ENCODE data around the gene ROPN1L.

The ROPN1L gene

DNA sequence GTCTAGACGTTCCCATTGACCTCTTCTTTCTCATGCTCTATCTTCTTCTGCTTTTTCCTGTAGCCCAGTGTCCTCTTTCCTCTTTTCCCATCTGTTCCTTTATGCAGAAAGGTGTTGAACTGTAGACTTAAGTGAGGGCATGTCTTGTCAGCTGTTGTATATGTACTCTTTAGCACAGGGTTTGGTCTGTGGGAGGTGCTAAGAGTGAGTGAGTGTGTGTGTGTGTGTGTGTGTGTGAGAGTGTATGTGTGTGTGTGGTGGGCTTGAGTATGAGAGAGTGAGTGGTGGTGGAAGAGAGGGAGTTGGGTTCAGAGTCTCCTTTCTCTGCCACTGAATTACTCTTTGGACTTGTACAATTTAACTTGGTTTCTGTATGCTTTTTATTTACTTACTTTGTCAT lies 10.3 kb upstream of the ROPN1L start:
- DNase-seq, result no peak

- DNase-seq, result no peak
Observed at GRCh38 chr5:10432059-10433008, 9.3 kb upstream of the ROPN1L start.

DNA sequence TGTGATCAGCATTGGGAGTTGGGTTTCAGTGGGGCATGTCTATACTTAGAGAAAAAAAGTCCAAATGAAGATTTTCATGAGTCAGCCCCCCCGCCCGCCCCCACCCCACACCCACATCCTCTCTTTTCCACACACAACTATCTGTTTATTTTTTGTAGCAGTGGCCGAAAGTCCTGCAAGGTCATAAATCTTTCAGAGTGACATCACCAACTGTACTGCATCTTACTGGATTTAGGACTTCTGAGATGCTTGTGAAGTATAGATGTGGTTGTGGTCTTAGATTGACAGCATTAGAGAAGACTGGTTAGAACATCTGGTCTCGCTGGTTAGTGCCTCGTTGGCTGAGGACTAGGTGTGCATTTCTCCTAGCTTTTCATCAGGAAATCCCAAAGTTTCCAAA lies 7.3 kb upstream of the ROPN1L start:
- DNase-seq, result no peak

GRCh38 chr5:10438301-10438700 lies 3.4 kb upstream of the ROPN1L start:
- DNase-seq, result no peak

DNA sequence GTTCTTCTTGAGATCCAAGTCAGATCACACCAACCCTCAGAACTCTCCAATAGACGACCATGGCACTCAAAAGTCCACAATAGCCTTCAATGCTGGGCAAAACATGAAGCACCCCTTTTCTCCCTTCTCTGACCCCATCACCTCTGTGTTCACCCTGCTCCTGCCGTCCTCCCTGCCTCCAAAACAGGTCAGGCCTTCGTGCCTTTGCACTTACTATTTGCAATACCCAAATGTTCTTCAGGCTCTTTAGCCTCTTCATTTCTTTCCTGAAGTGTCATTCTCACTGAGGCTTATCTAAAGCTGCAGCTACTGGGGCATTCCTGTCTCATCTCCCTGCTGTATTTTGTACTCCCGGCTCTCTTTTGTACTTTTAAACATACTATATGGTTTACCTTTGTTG lies 2.0 kb upstream of the ROPN1L start:
- no peak for DNase-seq

DNA sequence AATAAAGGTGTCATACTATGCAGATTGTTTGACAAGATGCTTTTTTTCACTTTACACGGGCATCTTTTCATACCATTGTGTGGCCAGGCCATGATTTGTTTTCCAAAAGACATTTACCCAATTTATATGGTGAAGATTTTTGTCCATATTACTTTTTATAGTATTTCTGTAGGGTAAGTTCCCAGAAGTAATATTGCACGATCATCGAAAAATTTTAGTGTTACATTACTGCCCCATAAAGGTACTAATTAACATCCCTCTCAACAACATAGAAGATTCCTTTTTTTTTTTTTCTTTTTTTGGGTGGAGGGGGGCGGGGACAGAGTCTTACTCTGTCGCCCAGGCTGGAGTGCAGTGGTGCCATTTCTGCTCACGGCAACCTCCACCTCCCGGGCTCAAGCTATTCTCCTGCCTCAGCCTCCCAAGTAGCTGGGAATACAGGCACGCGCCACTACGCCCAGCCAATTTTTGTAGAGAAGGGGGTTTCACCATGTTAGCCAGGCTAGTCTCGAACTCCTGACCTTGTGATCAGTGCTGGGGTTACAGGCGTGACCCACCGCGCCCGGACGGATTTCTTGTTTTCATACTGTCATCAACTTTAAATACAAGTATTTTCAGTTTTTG lies 1.2 kb upstream of the ROPN1L start:
- no peak for DNase-seq

GRCh38 chr5:10441992-10442435 lies 335 bp downstream of the ROPN1L start:
- DNase-seq, result no peak

DNA sequence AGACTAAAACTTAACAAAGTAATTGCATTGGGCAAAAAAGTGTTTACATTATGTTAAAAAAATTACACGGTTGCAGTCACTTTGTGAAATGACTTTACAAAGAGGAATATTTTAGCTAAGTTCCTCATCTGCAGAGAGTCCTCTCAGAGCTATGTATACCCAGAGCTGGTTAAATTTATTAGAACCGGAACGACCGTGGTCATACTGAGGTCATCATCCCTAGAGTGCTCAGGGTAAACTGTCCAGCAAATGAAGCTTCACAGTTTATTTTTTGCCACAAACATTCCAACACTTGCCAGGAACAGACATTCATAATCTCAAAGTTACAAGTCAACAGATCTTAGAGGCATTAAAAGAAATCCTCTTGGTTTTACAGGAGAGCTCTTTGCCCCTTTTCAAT lies 897 bp downstream of the ROPN1L start:
- no peak for DNase-seq

DNA sequence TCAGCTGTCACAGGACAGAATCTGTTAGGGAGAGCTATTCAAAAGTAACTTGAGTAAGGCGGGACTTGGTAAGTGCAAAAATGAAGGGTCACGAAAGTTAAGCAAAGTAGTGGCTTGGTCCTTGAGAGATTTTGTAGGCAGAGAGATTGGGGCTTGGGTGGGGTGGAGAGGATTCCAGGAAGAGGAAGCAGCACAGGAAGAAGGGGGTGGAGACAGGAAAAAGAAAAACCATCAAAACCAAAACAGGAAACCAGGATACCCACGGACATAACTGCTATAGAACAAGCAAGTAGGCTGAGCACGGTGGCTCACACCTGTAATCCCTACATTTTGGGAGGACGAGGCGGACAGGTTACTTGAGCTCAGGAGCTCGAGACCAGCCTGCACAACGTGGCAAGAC lies 3.7 kb downstream of the ROPN1L start:
- peak; percentile 60 for DNase-seq

DNA sequence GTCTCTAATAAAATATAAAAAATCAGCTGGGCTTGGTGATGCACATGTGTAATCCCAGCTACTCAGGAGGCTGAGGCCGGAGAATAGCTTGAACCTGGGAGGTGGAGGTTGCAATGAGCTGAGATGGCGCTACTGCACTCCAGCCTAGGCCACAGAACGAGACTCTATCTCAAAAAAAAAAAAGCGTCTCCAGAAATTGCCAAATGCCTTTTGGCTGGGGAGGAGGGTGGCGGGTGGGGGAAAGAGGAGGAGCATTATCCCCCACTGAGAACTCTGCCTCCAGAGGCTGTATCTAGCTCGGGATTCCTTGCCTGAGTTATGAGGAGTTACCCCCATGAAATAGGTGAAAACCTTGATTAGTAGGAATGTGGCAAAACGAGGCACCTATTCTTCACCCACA lies 4.8 kb downstream of the ROPN1L start:
- DNase-seq, result no peak

- no peak for DNase-seq
Observed at GRCh38 chr5:10447041-10447440, 5.4 kb downstream of the ROPN1L start.

DNA sequence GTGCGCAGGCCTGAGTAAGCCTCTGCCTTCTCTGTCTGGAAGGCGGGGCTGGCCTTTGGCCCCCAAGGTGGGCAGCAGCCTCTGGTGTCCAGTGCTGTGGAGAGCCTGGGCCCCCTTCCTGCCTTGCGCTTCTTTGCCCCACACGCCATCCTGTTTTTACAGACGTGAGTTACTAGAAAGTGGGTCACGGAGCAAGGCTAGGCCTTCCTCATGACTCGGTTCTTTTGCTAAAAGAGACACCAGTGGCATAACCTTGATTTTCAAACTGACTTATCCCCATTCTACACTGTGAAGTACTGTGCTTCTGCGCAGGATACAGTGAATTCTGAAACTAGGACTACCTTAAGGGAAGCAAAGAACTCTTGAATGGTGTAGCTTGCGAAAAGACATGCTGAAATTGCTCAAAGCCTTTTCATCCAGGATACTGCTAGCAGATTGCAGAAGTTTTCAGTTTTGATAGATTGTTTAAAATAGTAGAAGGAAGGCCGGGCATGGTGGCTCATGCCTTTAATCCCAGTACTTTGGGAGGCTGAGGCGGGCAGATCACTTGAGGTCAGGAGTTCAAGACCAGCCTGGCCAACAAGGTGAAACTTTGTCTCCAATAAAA lies 7.2 kb downstream of the ROPN1L start:
- DNase-seq, result no peak

DNA sequence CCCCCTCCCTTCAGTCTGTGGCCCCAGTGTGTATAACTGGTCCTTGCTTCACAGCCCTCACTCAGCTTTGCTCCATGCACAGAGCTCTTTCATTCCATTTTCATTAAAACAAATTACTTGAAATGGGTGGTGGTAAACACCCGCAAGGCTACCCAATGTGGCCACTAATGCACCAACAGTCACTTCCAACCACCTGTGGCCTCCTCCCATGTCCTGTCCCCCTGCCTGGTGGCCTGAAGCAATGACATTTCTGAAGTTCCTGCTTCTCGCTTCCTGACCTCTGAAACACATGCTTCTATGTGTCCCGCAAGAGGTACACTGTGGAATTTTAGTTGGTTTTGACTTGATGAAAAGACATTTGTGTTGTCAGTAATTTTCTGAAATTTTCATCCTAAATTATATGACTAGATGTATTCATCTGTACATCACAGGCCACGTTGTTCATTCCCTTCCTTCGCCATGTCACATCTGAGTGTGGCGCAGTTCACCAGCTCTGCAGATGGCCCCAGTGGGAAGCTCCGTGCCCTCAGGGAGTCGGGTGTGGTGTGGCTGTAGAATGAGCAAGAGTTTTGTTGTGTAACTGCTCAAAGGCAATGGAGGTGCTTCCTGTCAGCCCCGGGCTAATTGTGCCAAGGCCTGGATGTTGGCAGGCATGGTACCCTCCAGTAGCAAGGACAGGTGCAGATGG lies 9.6 kb downstream of the ROPN1L start:
- no peak for DNase-seq

- peak; percentile 56 for DNase-seq
Observed at GRCh38 chr5:10452768-10453331, 11.2 kb downstream of the ROPN1L start.

GRCh38 chr5:10453545-10453944 lies 11.9 kb downstream of the ROPN1L start:
- no peak for DNase-seq

GRCh38 chr5:10454591-10455276 lies 13.1 kb downstream of the ROPN1L start:
- DNase-seq, result no peak

GRCh38 chr5:10455277-10455670 lies 13.6 kb downstream of the ROPN1L start:
- no peak for DNase-seq

GRCh38 chr5:10456583-10457420 lies 15.1 kb downstream of the ROPN1L start:
- no peak for DNase-seq

GRCh38 chr5:10457682-10458574 lies 16.2 kb downstream of the ROPN1L start:
- no peak for DNase-seq
